ENCODE data around the gene ABCG2. TPM values are rescaled to one million over a fixed set of nuclear protein-coding genes. Genes with fewer than 3 reads are reported as not detected.

The ABCG2 gene
- total RNA-seq, result under 0.01 and 0.21 TPM in 2 replicates

DNA sequence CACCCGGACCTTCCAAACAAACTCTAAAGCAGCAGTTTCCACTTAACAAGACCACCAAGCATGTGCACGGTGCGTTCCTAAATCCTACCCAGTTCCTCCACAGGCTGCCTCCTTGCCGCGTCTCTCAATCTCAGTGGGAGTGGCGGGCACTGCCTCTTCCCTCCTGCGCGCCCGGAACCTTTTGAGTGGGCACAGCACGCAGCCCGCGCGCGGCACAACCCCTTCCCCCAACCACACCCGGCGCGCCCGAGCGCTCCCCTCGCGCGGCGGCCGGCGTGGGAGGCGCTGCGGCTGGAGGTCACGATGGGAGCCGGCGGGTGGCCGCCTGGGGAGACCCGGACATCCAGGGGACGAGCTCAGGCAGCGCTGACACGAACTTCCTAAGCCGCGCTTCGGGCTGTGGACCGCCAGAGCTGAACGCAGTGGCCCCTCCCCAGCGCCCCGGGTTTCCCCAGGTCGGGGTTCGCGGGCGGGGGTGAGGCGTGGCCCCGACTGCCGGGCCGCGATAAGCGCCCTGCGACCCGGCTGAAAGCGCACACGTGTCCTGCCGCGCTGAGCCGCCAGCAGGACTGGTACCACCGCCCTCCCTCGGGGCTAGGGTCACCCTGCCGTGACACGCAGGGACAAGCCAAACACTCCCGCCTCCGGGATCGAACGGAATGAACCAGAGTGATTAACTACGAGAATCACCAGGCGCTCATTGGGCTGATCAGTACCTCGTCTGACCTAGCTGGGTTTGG, at the start of gene ABCG2:
TSS of gene ABCG2 (minus strand) at position 151 of the 740 bp plus-strand sequence. CDS start 18,644 bp downstream, outside the sequence.
- no peak for DNase-seq (ENCODE audit: low read depth)
- no peaks in the 10 kb centered on the region for H3K36me3 ChIP-seq (ENCODE audit: control insufficient read depth, insufficient read depth, low read length)
- TF ChIP-seq, protein P1, sequence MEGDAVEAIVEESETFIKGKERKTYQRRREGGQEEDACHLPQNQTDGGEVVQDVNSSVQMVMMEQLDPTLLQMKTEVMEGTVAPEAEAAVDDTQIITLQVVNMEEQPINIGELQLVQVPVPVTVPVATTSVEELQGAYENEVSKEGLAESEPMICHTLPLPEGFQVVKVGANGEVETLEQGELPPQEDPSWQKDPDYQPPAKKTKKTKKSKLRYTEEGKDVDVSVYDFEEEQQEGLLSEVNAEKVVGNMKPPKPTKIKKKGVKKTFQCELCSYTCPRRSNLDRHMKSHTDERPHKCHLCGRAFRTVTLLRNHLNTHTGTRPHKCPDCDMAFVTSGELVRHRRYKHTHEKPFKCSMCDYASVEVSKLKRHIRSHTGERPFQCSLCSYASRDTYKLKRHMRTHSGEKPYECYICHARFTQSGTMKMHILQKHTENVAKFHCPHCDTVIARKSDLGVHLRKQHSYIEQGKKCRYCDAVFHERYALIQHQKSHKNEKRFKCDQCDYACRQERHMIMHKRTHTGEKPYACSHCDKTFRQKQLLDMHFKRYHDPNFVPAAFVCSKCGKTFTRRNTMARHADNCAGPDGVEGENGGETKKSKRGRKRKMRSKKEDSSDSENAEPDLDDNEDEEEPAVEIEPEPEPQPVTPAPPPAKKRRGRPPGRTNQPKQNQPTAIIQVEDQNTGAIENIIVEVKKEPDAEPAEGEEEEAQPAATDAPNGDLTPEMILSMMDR (IDR thresholded peaks at IDR 0.05; ENCODE audit: insufficient read depth, low read length, poor library complexity, severe bottlenecking), result no peak

DNA sequence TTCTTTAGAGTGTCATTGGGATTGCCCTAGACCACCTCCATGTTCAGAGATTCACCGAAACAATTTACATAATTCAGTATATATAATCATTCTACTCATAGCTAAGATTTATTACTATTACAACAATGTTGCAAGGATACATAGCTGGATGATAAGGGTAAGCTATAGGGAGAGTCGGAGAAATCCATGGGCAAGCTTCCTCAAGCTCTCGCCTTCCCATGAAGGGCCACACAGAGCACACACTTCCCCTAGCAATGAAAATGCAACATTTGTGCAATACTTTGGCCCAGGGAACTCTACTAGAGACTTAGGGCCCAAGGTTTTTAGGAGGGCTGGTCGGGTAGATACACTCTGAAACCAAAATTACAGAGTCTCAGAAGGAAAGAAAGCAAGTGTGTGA, 49.7 kb upstream of the ABCG2 start:
- no peaks in the 10 kb centered on the region for H3K36me3 ChIP-seq (ENCODE audit: control insufficient read depth, insufficient read depth, low read length)
- TF ChIP-seq, protein P1 (IDR thresholded peaks at IDR 0.05; ENCODE audit: insufficient read depth, low read length, poor library complexity, severe bottlenecking), result no peak
- no peaks in the 10 kb centered on the region for H3K27me3 ChIP-seq (ENCODE audit: control insufficient read depth, insufficient read depth, low read length)
- H3K4me3 ChIP-seq (ENCODE audit: low read depth, low read length), result no peak overlapping the region
- no peak for DNase-seq (ENCODE audit: low read depth)

More for the DNA sequence above, at the start of gene ABCG2:
- H3K27me3 ChIP-seq (ENCODE audit: control insufficient read depth, insufficient read depth, low read length), result no peaks in the 10 kb centered on the region
- peak within 1 kb of the TSS; percentile 60 for H3K4me3 ChIP-seq (ENCODE audit: low read depth, low read length)

DNA sequence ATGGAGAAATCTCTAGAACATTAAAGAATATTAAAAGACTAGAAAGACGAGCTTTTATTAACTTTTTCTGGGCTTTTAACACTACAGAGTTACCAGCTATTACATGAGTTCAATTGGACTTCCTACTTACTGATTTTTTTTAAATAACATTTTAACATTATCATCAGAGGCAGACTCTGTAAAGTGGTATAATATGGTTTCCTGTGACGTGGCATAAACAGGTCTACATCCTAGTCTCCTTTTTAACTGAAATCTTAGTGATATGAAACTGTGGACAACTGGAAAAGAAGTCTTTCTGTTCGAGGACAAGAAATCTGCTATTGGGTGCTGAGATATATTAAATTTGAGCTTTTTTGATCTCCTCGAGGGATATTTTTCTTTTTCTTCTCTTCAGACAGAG, 48.7 kb upstream of the ABCG2 start:
- no peak overlapping the region for H3K4me3 ChIP-seq (ENCODE audit: low read depth, low read length)
- no peaks in the 10 kb centered on the region for H3K27me3 ChIP-seq (ENCODE audit: control insufficient read depth, insufficient read depth, low read length)
- no peaks in the 10 kb centered on the region for H3K36me3 ChIP-seq (ENCODE audit: control insufficient read depth, insufficient read depth, low read length)
- no peak for DNase-seq (ENCODE audit: low read depth)
- TF ChIP-seq, protein P1 (IDR thresholded peaks at IDR 0.05; ENCODE audit: insufficient read depth, low read length, poor library complexity, severe bottlenecking), result no peak

DNA sequence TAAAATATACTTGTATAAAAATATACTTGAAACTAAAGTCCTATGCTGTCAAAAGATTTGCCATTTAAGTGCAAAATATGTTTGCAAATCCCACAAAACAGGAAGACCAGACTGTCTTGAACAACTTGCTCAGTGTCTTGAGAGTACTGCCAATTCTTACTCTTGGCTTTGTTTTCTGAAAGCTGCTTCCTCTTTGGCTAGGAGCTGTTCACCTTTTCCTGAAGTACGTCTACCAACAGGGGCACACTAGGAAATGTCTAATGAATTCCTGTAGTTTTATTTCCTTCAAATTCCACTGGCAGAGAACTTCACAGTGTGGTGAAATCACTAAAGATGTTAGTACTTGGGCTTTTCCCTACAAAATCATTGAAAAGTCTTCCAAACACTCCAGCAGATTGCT, 46.4 kb upstream of the ABCG2 start:
- TF ChIP-seq, protein P1 (IDR thresholded peaks at IDR 0.05; ENCODE audit: insufficient read depth, low read length, poor library complexity, severe bottlenecking), result no peak
- no peak for DNase-seq (ENCODE audit: low read depth)
- Histone ChIP-seq H3K36me3 (ENCODE audit: control insufficient read depth, insufficient read depth, low read length) (no peaks in the 10 kb centered on the region), H3K27me3 (ENCODE audit: control insufficient read depth, insufficient read depth, low read length) (no peaks in the 10 kb centered on the region), H3K4me3 (ENCODE audit: low read depth, low read length) (no peak overlapping the region)

DNA sequence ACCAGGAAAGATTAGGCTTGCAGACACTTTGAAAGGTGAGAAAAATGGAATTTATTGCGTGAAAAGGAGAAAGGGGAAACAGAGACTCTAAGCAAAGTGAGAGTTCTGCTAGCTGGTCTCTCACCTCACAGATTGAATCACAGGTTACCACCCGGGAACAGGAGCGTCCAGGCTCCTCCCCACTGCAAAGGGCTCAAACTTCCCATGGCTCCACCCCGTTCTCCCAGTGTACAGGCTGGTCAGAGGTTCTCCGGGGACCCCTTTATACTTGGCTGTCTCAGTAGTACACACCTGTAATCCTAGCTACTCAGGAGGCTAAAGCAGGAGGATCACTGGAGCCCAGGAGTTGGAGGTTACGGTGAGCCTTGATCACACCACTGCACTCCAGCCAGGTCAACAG, 44.0 kb upstream of the ABCG2 start:
- DNase-seq (ENCODE audit: low read depth), result no peak
- Histone ChIP-seq H3K36me3 (ENCODE audit: control insufficient read depth, insufficient read depth, low read length) (no peaks in the 10 kb centered on the region), H3K27me3 (ENCODE audit: control insufficient read depth, insufficient read depth, low read length) (no peaks in the 10 kb centered on the region), H3K4me3 (ENCODE audit: low read depth, low read length) (no peak overlapping the region)
- TF ChIP-seq, protein P1 (IDR thresholded peaks at IDR 0.05; ENCODE audit: insufficient read depth, low read length, poor library complexity, severe bottlenecking), result no peak

DNA sequence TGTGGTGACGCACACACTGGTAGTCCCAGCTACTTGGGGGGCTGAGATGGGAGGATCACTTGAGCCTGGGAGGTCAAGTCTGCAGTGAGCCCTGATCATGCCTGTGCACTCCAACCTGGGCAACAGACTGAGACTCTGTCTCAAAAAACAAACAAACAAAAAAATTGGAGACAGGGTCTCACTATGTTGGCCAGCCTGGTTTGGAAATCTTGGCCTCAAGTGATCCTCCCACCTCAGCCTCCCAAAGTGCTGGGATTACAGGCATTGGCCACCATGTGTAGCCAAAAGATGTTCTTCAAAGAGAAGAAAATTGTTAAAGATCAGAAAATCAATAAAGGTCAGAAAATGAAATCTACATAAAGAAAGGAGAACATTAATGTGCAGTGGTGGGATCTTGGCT, 41.7 kb upstream of the ABCG2 start:
- TF ChIP-seq, protein P1 (IDR thresholded peaks at IDR 0.05; ENCODE audit: insufficient read depth, low read length, poor library complexity, severe bottlenecking), result no peak

More for the DNA sequence above, 41.7 kb upstream of the ABCG2 start:
- H3K27me3 ChIP-seq (ENCODE audit: control insufficient read depth, insufficient read depth, low read length), result no peaks in the 10 kb centered on the region
- DNase-seq (ENCODE audit: low read depth), result no peak
- no peak overlapping the region for H3K4me3 ChIP-seq (ENCODE audit: low read depth, low read length)
- no peaks in the 10 kb centered on the region for H3K36me3 ChIP-seq (ENCODE audit: control insufficient read depth, insufficient read depth, low read length)

Data from kidney epithelial cell (primary cell).